NT2/D1 (cell line): ENCODE results near the gene WDR81.

Experiments
- DNase-seq: peaks from one replicate; pipeline ENCODE4 v3.0.0-alpha.2; 2011; ENCODE audit warnings: low read depth, low spot score
- H3K27me3 ChIP-seq: 2 replicates; pipeline ENCODE4 v1.6.0; 2011; ENCODE audit warnings: mild to moderate bottlenecking; ENCODE audit not compliant: insufficient read length, insufficient read depth
- H3K36me3 ChIP-seq: 2 replicates; pipeline ENCODE4 v1.6.1; 2011; ENCODE audit warnings: mild to moderate bottlenecking, low read length, mixed read lengths; ENCODE audit not compliant: insufficient read depth, insufficient read length
- H3K4me1 ChIP-seq: 2 replicates; pipeline ENCODE4 v1.5.1; 2011; ENCODE audit not compliant: insufficient read depth, insufficient read length
- H3K4me3 ChIP-seq: 2 replicates; pipeline ENCODE4 v1.5.1; 2011; ENCODE audit warnings: low read depth; ENCODE audit not compliant: insufficient read length
- H3K9ac ChIP-seq: 2 replicates; pipeline ENCODE4 v1.6.0; 2011; ENCODE audit warnings: low read depth; ENCODE audit not compliant: insufficient read length
- H3K9me3 ChIP-seq: 2 replicates; pipeline ENCODE4 v1.5.1; 2011; ENCODE audit warnings: mild to moderate bottlenecking, low read length; ENCODE audit not compliant: insufficient read depth
- SUZ12 ChIP-seq: IDR thresholded peaks from 2 replicates; pipeline ENCODE4 v1.6.1; 2011; ENCODE audit not compliant: insufficient read length, insufficient read depth; ENCODE audit errors: extremely low read depth
- YY1 ChIP-seq: IDR thresholded peaks from 2 replicates; pipeline ENCODE4 v1.6.1; 2011; ENCODE audit not compliant: insufficient read length, insufficient read depth
- ZNF274 ChIP-seq: IDR thresholded peaks from 2 replicates; pipeline ENCODE4 v1.6.1; 2011; ENCODE audit warnings: mild to moderate bottlenecking, low read depth, low read length

The WDR81 gene

DNA sequence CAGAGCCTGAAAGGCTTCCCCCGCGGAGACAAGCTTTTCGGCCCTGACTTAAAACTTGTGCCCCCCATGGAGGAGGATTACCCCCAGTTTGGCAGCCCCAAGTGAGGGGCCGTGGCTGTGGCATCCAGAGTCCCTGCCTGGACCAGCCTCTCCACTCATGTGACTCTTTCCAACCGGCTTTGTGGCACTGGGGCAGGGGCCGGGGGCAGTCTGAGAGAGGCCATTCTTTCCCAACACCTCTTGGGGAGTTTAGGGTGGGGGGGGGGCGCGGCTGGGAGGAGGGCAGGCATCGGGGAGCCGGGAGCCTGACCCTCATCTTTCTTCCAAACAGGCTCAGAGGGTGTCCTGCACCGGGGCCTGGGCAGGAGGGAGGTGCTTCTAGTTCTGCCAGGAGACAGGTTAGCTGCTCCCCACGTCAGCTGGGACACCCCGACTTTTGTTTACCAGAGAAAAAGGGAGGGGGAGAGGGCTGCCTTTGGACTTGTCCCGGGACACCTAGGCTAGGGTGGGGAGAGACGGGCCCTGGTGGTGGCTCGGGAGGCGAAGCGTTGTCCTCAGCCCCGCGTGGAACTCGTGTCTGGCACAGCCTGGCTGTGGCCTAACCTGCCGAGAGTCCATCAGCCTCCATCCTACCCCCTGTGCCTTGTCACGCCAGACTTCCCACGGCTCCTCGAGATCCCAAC, 30.1 kb downstream of the WDR81 start:
- Histone ChIP-seq H3K4me3 (no peak overlapping the region), H3K9ac (no peak overlapping the region), H3K27me3 (no peaks in the 10 kb centered on the region), H3K9me3 (no peaks in the 10 kb centered on the region), H3K36me3 (no peaks in the 10 kb centered on the region), H3K4me1 (no peaks in the 10 kb centered on the region)
- DNase-seq: no peak
- no peak for TF ChIP-seq ZNF274
- no peak for TF ChIP-seq SUZ12
- no peak for TF ChIP-seq YY1

DNA sequence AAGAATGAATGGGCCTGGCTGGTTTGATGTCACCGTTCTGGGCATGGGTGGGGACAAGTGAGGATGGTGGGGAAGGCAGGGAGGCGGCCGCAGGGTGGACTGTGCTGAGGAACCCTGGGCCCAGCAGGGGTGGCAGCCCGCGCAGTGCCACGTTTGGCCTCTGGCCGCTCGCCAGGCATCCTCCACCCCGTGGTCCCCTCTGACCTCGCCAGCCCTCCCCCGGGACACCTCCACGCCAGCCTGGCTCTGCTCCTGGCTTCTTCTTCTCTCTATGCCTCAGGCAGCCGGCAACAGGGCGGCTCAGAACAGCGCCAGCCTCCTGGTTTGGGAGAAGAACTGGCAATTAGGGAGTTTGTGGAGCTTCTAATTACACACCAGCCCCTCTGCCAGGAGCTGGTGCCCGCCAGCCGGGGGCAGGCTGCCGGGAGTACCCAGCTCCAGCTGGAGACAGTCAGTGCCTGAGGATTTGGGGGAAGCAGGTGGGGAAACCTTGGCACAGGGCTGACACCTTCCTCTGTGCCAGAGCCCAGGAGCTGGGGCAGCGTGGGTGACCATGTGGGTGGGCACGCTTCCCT, 30.8 kb downstream of the WDR81 start:
- H3K36me3 ChIP-seq: no peaks in the 10 kb centered on the region
- H3K4me1 ChIP-seq: no peaks in the 10 kb centered on the region
- no peaks in the 10 kb centered on the region for H3K9me3 ChIP-seq
- no peak for DNase-seq
- TF ChIP-seq SUZ12 (no peak), ZNF274 (no peak), YY1 (no peak)
- H3K9ac ChIP-seq: no peak overlapping the region
- no peaks in the 10 kb centered on the region for H3K27me3 ChIP-seq
- no peak overlapping the region for H3K4me3 ChIP-seq

- TF ChIP-seq ZNF274 (no peak), SUZ12 (no peak), YY1 (no peak)
- no peaks in the 10 kb centered on the region for H3K27me3 ChIP-seq
- no peaks in the 10 kb centered on the region for H3K4me1 ChIP-seq
- no peak overlapping the region for H3K4me3 ChIP-seq
- no peaks in the 10 kb centered on the region for H3K36me3 ChIP-seq
- no peak overlapping the region for H3K9ac ChIP-seq
- H3K9me3 ChIP-seq: no peaks in the 10 kb centered on the region
- no peak for DNase-seq
These were observed 31.3 kb downstream of the WDR81 start for GRCh38 chr17:1755827-1756262.

GRCh38 chr17:1758807-1759206, 34.3 kb downstream of the WDR81 start:
- no peak overlapping the region for H3K4me3 ChIP-seq
- no peaks in the 10 kb centered on the region for H3K27me3 ChIP-seq
- TF ChIP-seq ZNF274: no peak

GRCh38 chr17:1759529-1759928, 35.0 kb downstream of the WDR81 start:
- Histone ChIP-seq H3K27me3 (no peaks in the 10 kb centered on the region), H3K4me3 (no peak overlapping the region), H3K9me3 (no peaks in the 10 kb centered on the region), H3K36me3 (no peaks in the 10 kb centered on the region), H3K4me1 (peaks cover 9% of the 10 kb centered on the region), H3K9ac (no peak overlapping the region)
- DNase-seq: no peak
- TF ChIP-seq ZNF274 (no peak), SUZ12 (no peak), YY1 (no peak)

More at GRCh38 chr17:1758807-1759206, 34.3 kb downstream of the WDR81 start:
- no peak overlapping the region for H3K9ac ChIP-seq
- H3K4me1 ChIP-seq: peaks cover 6% of the 10 kb centered on the region
- H3K36me3 ChIP-seq: no peaks in the 10 kb centered on the region
- H3K9me3 ChIP-seq: no peaks in the 10 kb centered on the region
- DNase-seq: no peak

DNA sequence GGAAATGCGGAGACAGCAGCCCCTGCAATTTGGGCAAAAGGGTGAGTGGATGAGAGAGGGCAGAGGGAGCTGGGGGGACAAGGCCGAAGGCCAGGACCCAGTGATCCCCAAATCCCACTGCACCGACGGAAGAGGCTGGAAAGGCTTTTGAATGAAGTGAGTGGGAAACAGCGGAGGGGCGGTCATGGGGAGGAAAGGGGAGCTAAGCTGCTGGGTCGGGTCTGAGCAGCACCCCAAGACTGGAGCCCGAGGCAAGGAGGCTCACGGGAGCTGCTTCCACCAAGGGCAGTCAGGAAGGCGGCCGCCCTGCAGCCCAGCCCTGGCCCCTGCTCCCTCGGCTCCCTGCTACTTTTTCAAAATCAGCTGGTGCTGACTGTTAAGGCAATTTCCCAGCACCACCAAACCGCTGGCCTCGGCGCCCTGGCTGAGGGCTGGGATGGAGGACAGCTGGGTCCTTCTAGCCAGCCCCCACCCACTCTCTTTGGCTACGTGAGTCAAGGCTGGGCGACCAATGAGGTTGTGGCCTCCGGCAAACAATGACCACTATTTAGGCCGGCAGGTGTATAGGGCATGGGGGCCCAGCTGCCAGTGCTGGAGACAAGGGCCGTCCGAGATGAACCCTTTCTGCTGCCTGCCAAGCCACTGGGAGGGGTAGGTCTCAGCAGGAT, 37.9 kb downstream of the WDR81 start:
- peak overlapping the region; percentile 76 for H3K9ac ChIP-seq

More for the DNA sequence above, 37.9 kb downstream of the WDR81 start:
- Histone ChIP-seq H3K36me3 (peaks cover 1% of the 10 kb centered on the region), H3K9me3 (no peaks in the 10 kb centered on the region), H3K27me3 (no peaks in the 10 kb centered on the region), H3K4me3 (peak overlapping the region; percentile 56), H3K4me1 (peaks cover 13% of the 10 kb centered on the region)
- no peak for DNase-seq
- no peak for TF ChIP-seq SUZ12
- no peak for TF ChIP-seq YY1
- TF ChIP-seq ZNF274: no peak
